ENCODE results near the gene PTGIR.

The PTGIR gene

DNA sequence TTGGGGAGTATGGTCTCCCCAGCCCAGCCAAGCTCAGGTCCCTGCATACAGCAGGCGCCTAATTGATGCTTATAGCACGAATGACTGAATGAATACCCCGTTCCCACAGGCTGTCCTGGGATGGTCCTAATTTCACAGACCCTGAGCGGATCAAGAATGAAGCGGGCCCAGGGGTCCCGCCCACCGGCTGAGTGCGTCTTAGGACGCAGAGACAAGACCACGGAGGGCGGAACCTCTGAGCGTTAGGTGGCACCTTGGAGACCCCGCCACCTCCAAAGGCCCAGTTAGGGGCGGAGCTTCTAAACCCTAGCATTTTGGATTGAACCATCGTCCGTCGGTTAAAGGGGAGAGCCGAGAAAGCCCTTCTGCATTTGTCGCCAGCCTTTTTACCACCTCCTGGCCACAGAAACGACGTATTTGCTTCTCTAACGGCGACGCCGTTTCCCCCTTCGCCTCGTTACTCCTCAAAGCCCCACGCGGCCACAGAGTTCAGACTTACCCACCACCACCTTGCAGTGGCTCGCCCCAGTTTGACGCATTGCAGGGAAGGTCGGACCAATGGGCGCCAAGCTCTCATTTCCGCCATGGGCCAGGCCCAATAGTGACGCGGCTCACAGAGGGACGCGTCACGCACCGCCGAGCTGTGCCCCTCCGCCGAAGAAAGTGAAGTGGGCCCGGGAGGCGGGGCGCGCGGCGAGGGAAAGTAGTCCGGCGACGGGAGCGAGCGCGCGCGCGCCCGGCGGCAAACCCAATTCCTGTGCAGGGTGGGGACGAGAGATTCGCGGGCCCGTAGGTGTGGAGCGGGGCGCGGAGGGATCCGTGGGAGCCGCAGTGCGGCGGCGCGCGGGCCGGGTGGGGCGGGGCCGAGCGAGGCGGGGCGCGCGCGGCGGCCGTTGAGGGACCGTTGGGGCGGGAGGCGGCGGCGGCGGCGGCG, 24.2 kb downstream of the PTGIR start:
- WGBS, 2 experiments, result 2% methylated on average over 93 of the region's 93 CpGs
- H3K27me3 ChIP-seq (ENCODE audit: control insufficient read depth, insufficient read depth, low read length, poor library complexity, severe bottlenecking), result no peaks in the 10 kb centered on the region
- peak overlapping the region; percentile 99 for H3K27ac ChIP-seq (ENCODE audit: insufficient read depth, low read depth, low read length, poor library complexity, severe bottlenecking)

DNA sequence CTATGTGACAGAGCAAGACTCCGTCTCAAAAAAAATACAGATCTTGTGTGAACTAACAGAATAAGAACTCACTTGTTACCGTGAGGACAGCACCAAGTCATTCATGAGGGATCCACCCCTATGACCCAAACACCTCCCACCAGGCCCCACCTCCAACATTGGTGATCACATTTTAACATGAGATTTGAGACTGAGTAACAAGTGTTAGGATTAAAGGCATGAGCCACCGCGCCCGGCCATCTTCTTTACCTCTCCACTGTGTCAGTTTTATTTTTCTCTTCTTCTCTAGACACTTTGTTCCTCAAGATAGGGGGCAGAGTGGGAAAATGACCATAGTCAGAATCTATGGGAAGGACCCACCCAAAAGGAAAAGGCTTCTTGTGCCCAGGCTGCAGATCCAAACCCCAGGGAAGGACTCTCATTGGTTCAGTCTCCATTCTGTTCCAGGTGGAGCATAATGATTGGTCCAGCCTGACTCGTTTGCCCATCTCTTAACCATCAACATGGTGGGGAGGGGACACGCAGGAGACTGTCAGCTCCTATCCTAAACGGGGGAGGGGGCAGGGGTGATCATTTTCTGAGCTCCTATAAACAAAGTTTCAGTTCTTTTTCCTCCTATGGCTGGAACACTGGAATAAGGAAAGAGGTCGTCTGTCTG, 25.0 kb downstream of the PTGIR start:
- Histone ChIP-seq H3K4me3 (ENCODE audit: insufficient read depth, low read depth, low read length) (peak overlapping the region; percentile 92), H3K36me3 (ENCODE audit: control insufficient read depth, insufficient read depth, low read length) (no peaks in the 10 kb centered on the region), H3K27me3 (ENCODE audit: control insufficient read depth, insufficient read depth, low read length, poor library complexity, severe bottlenecking) (no peaks in the 10 kb centered on the region), H3K9me3 (ENCODE audit: control insufficient read depth, low read length) (no peaks in the 10 kb centered on the region), H3K4me1 (ENCODE audit: control insufficient read depth, insufficient read depth, low read length) (peaks cover 26% of the 10 kb centered on the region), H3K27ac (ENCODE audit: insufficient read depth, low read depth, low read length, poor library complexity, severe bottlenecking) (peak overlapping the region; percentile 99)
- 63 to 69% methylated on average over 7 to 9 of the region's 9 CpGs for WGBS, 2 experiments

More for the DNA sequence above, 24.2 kb downstream of the PTGIR start:
- Histone ChIP-seq H3K9me3 (ENCODE audit: control insufficient read depth, low read length) (no peaks in the 10 kb centered on the region), H3K4me3 (ENCODE audit: insufficient read depth, low read depth, low read length) (peak overlapping the region; percentile 92), H3K36me3 (ENCODE audit: control insufficient read depth, insufficient read depth, low read length) (peaks cover 4% of the 10 kb centered on the region), H3K4me1 (ENCODE audit: control insufficient read depth, insufficient read depth, low read length) (peaks cover 28% of the 10 kb centered on the region)

DNA sequence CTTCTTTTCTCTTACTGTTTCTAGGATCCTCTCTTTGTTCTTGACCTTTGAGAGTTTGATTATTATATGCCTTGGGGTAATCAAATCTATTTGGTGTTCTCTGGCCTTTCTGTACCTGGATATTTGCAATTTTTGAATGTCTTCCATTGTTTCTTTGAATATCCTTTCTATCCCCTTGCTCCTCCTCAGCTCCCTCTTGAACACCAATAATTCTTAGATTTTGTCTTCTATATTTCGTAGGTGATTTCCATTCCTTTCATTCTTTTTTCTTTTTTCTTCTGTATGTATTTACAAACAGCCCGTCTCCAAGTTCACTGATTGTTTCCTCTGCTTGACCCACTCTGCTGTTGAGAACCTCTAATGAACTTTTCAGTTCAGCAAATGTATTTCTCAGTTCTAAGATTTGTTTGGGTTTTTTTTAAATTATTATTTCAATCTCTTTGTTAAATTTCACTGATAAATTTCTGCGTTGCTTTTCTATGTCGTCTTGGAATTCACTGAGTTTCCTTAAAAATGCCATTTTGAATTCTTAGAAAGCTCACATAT, 26.4 kb downstream of the PTGIR start:
- Histone ChIP-seq H3K9me3 (ENCODE audit: control insufficient read depth, low read length) (no peaks in the 10 kb centered on the region), H3K36me3 (ENCODE audit: control insufficient read depth, insufficient read depth, low read length) (no peaks in the 10 kb centered on the region), H3K27ac (ENCODE audit: insufficient read depth, low read depth, low read length, poor library complexity, severe bottlenecking) (no peak overlapping the region), H3K27me3 (ENCODE audit: control insufficient read depth, insufficient read depth, low read length, poor library complexity, severe bottlenecking) (no peaks in the 10 kb centered on the region), H3K4me3 (ENCODE audit: insufficient read depth, low read depth, low read length) (no peak overlapping the region), H3K4me1 (ENCODE audit: control insufficient read depth, insufficient read depth, low read length) (peaks cover 12% of the 10 kb centered on the region)
- 92 to 96% methylated on average over 4 of the region's 4 CpGs for WGBS, 2 experiments

DNA sequence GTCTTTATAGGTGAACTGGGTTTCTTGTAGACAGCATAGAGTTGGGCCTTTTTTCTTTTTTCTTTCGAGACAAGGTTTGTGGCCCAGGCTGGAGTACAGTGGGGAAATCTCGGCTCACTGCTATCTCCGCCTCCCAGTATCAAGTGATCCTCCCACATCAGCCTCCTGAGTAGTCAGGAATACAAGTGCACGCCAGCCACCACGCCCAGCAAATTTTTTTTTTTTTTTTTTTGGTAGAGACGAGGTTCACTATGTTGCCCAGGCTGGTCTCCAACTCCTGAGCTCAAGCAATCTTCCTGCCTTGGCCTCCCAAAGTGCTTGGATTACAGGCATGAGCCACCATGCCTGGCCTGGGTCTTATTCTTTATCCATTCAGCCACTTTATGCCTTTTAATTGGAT, 28.9 kb downstream of the PTGIR start:
- 83 to 89% methylated on average over 6 of the region's 6 CpGs for WGBS, 2 experiments
- H3K36me3 ChIP-seq (ENCODE audit: control insufficient read depth, insufficient read depth, low read length), result no peaks in the 10 kb centered on the region

DNA sequence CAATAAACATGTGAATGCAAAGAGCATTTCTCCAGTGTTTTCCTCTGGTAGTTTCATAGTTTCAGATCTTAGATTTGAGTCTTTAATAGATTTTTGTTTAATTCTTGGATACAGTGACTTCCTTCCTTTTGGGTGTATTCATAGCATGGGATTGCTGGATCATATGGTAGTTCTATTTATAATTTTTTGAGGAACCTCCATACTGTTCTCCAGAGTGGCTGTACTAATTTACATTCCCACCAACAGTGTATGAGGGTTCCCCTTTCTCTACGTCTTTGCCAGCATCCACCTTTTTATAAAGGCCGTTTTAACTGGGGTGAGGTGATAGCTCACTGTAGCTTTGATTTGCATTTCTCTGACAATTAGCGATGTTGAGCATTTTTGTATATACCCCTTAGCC, 33.0 kb downstream of the PTGIR start:
- Histone ChIP-seq H3K9me3 (ENCODE audit: control insufficient read depth, low read length) (no peaks in the 10 kb centered on the region), H3K27ac (ENCODE audit: insufficient read depth, low read depth, low read length, poor library complexity, severe bottlenecking) (no peak overlapping the region), H3K27me3 (ENCODE audit: control insufficient read depth, insufficient read depth, low read length, poor library complexity, severe bottlenecking) (no peaks in the 10 kb centered on the region), H3K4me3 (ENCODE audit: insufficient read depth, low read depth, low read length) (no peak overlapping the region), H3K4me1 (ENCODE audit: control insufficient read depth, insufficient read depth, low read length) (no peaks in the 10 kb centered on the region), H3K36me3 (ENCODE audit: control insufficient read depth, insufficient read depth, low read length) (no peaks in the 10 kb centered on the region)
- 83 to 87% methylated on average over 3 of the region's 3 CpGs for WGBS, 2 experiments

More for the DNA sequence above, 28.9 kb downstream of the PTGIR start:
- Histone ChIP-seq H3K9me3 (ENCODE audit: control insufficient read depth, low read length) (no peaks in the 10 kb centered on the region), H3K27ac (ENCODE audit: insufficient read depth, low read depth, low read length, poor library complexity, severe bottlenecking) (no peak overlapping the region), H3K4me3 (ENCODE audit: insufficient read depth, low read depth, low read length) (no peak overlapping the region), H3K4me1 (ENCODE audit: control insufficient read depth, insufficient read depth, low read length) (no peaks in the 10 kb centered on the region), H3K27me3 (ENCODE audit: control insufficient read depth, insufficient read depth, low read length, poor library complexity, severe bottlenecking) (no peaks in the 10 kb centered on the region)

DNA sequence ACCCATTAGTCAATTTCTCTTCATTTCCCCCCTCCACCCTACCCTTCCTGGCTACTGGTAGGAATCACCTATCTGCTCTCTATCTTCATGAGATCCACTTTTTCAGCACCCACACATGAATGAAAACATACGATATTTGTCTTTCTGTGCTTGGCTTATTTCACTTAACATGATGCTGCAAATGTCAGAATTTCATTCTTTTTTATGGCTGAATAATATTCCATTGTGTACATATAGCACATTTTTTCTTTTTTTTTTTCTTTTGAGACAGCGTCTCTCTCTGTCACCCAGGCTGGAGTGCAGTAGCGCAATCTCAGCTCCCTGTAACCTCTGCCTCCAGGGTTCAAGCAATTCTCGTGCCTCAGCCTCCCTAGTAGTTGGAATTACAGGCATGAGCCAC, 33.6 kb downstream of the PTGIR start:
- Histone ChIP-seq H3K4me1 (ENCODE audit: control insufficient read depth, insufficient read depth, low read length) (no peaks in the 10 kb centered on the region), H3K4me3 (ENCODE audit: insufficient read depth, low read depth, low read length) (no peak overlapping the region), H3K27ac (ENCODE audit: insufficient read depth, low read depth, low read length, poor library complexity, severe bottlenecking) (no peak overlapping the region), H3K36me3 (ENCODE audit: control insufficient read depth, insufficient read depth, low read length) (no peaks in the 10 kb centered on the region), H3K9me3 (ENCODE audit: control insufficient read depth, low read length) (no peaks in the 10 kb centered on the region), H3K27me3 (ENCODE audit: control insufficient read depth, insufficient read depth, low read length, poor library complexity, severe bottlenecking) (no peaks in the 10 kb centered on the region)
- WGBS, 2 experiments, result 90 to 95% methylated on average over 4 of the region's 4 CpGs

DNA sequence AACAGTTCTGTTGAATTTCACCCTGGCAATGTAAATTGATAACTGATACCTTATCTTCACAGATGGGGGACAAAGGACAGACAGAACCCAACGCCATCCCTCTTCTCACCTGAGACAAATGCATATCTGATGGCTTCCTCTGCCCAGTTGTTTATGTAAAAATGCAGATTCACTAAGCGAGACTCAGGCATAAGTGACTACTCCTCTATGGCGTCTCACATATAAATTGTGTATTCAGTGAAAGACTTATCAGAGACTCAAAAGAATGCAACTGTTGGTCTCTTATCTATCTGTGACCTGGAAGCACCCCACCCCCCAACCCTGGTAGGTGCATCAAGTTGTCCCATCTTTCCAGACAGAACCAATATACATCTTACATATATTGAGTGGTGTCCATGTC, 37.0 kb downstream of the PTGIR start:
- H3K27ac ChIP-seq (ENCODE audit: insufficient read depth, low read depth, low read length, poor library complexity, severe bottlenecking), result no peak overlapping the region

DNA sequence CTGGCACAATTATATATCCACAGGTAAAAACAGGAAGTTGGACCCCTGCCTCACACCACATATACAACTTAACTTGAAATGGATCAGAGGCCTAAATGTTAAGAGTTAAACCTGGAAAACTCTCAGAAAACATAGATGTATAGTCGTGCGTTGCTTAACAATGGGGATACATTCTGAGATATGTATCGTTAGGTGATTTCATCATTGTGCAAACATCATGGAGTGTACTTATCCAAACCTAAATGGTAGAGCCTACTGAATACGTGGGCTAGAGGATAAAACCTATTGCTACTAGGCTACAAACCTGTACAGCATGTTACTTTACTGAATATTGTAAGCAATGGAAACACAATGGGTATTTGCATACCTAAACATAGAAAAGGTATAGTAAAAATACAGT, 38.6 kb downstream of the PTGIR start:
- Histone ChIP-seq H3K36me3 (ENCODE audit: control insufficient read depth, insufficient read depth, low read length) (no peaks in the 10 kb centered on the region), H3K27me3 (ENCODE audit: control insufficient read depth, insufficient read depth, low read length, poor library complexity, severe bottlenecking) (no peaks in the 10 kb centered on the region), H3K4me1 (ENCODE audit: control insufficient read depth, insufficient read depth, low read length) (no peaks in the 10 kb centered on the region), H3K27ac (ENCODE audit: insufficient read depth, low read depth, low read length, poor library complexity, severe bottlenecking) (no peak overlapping the region), H3K4me3 (ENCODE audit: insufficient read depth, low read depth, low read length) (no peak overlapping the region), H3K9me3 (ENCODE audit: control insufficient read depth, low read length) (no peaks in the 10 kb centered on the region)
- 92 to 94% methylated on average over 4 of the region's 4 CpGs for WGBS, 2 experiments

More for the DNA sequence above, 37.0 kb downstream of the PTGIR start:
- Histone ChIP-seq H3K27me3 (ENCODE audit: control insufficient read depth, insufficient read depth, low read length, poor library complexity, severe bottlenecking) (no peaks in the 10 kb centered on the region), H3K4me3 (ENCODE audit: insufficient read depth, low read depth, low read length) (no peak overlapping the region), H3K9me3 (ENCODE audit: control insufficient read depth, low read length) (no peaks in the 10 kb centered on the region), H3K36me3 (ENCODE audit: control insufficient read depth, insufficient read depth, low read length) (no peaks in the 10 kb centered on the region), H3K4me1 (ENCODE audit: control insufficient read depth, insufficient read depth, low read length) (no peaks in the 10 kb centered on the region)
- WGBS, 2 experiments, result 83 to 89% methylated on average over 3 of the region's 3 CpGs

DNA sequence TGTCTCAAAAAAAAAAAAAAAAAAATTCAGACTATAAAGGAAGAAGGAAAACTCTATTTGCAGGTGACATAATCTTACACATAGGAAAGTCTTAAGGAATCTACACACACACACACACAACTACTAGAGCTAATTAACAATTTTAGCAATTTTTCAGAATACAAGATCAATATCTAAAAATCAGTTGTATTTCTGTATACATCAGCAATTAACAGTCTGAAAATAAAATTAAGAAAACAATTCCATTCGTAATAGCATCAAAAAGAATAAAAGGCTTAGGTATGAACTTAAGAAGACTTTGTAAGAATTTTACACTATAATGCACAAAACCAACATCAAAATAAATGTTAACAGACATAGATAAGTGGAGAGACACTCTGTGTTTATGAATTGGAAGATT, 39.4 kb downstream of the PTGIR start:
- Histone ChIP-seq H3K4me3 (ENCODE audit: insufficient read depth, low read depth, low read length) (no peak overlapping the region), H3K27ac (ENCODE audit: insufficient read depth, low read depth, low read length, poor library complexity, severe bottlenecking) (no peak overlapping the region), H3K36me3 (ENCODE audit: control insufficient read depth, insufficient read depth, low read length) (no peaks in the 10 kb centered on the region), H3K27me3 (ENCODE audit: control insufficient read depth, insufficient read depth, low read length, poor library complexity, severe bottlenecking) (no peaks in the 10 kb centered on the region), H3K4me1 (ENCODE audit: control insufficient read depth, insufficient read depth, low read length) (no peaks in the 10 kb centered on the region), H3K9me3 (ENCODE audit: control insufficient read depth, low read length) (no peaks in the 10 kb centered on the region)
- WGBS, 2 experiments, result no CpG with 5 or more reads among the region's 1 CpG

DNA sequence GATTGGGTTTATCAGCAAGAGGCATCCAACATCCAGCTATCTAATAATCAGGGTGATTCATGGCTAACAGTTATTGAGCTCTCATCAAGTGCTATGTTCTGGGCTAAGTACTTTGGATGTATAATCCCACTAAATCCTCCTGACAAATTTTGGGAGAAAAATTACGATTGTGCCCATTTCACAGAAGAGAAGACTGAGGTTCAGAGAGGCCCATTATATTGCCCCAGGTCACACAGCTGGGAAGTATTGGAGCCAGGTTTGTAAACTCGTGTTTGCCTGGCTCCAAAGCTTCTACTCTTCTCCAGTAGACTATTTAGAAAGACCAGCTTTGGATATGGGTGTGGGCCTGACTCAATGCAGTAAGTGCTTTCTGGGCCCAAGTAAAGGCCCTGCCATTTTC, 44.6 kb downstream of the PTGIR start:
- H3K36me3 ChIP-seq (ENCODE audit: control insufficient read depth, insufficient read depth, low read length), result no peaks in the 10 kb centered on the region
- no peak overlapping the region for H3K27ac ChIP-seq (ENCODE audit: insufficient read depth, low read depth, low read length, poor library complexity, severe bottlenecking)
- no peaks in the 10 kb centered on the region for H3K27me3 ChIP-seq (ENCODE audit: control insufficient read depth, insufficient read depth, low read length, poor library complexity, severe bottlenecking)
- WGBS, 2 experiments, result 79 to 82% methylated on average over 2 of the region's 2 CpGs
- no peaks in the 10 kb centered on the region for H3K4me1 ChIP-seq (ENCODE audit: control insufficient read depth, insufficient read depth, low read length)
- no peaks in the 10 kb centered on the region for H3K9me3 ChIP-seq (ENCODE audit: control insufficient read depth, low read length)
- H3K4me3 ChIP-seq (ENCODE audit: insufficient read depth, low read depth, low read length), result no peak overlapping the region
